Esophagus squamous epithelium (tissue), 5 donors: ENCODE data around the gene AARSD1. TPM values are rescaled to one million over a fixed set of nuclear protein-coding genes. Genes with fewer than 3 reads are reported as not detected.
"Not testable (repeated sequence)": the region's sequence is repeated elsewhere in the genome, so short reads cannot be mapped to it uniquely, and the experiment has no call there.

Experiments used
- DNase-seq: peaks from one replicate; lab custom pipeline; 2025; lab: John Stamatoyannopoulos, UW
- H3K27ac ChIP-seq, 4 donors: fragments of 200-600 bp; sonication (generic); one replicate each; pipeline ENCODE4 v1.5.1; 2016 to 2019; ENCODE audit warnings: mild to moderate bottlenecking in 1 of 4
- H3K27me3 ChIP-seq, 4 donors: fragments of 200-600 bp; sonication (generic); 1 replicate in 3 of 4; 2 replicates in 1 of 4; pipeline versions ENCODE4 v1.5.1 to v1.6.0; 2017 to 2021; ENCODE audit warnings: antibody characterized with exemption in 1 of 4
- H3K36me3 ChIP-seq, 3 donors: fragments of 200-600 bp; sonication (generic); one replicate each; pipeline ENCODE4 v1.5.1; 2016 to 2019
- H3K4me1 ChIP-seq, 3 donors: fragments of 200-600 bp; sonication (generic); one replicate each; pipeline ENCODE4 v1.5.1; 2017 to 2019
- H3K4me3 ChIP-seq, 4 donors: fragments of 200-600 bp; sonication (generic); 1 replicate in 3 of 4; 2 replicates in 1 of 4; pipeline ENCODE4 v1.5.1; 2016 to 2019; ENCODE audit warnings: mild to moderate bottlenecking in 2 of 4, moderate library complexity in 1 of 4
- H3K9me3 ChIP-seq, 3 donors: fragments of 200-600 bp; sonication (generic); one replicate each; pipeline ENCODE4 v1.5.1; 2016 to 2019
- CTCF ChIP-seq, 6 experiments: fragments of 450-650 bp in 4 of 6; fragments of 200-600 bp in 2 of 6; sonication (generic) in 2 of 6; IDR thresholded peaks; one replicate each; pipeline ENCODE4 v1.5.1; 2016 to 2019; ENCODE audit warnings: antibody characterized with exemption in 6 of 6, mild to moderate bottlenecking in 4 of 6, moderate library complexity in 4 of 6
- POLR2A ChIP-seq, 4 donors: fragments of 450-650 bp; IDR thresholded peaks; one replicate each; pipeline ENCODE4 v1.6.1; 2017; ENCODE audit warnings: antibody characterized with exemption in 4 of 4, mild to moderate bottlenecking in 4 of 4, moderate library complexity in 3 of 4
- WGBS, 2 donors: methylation state at CpG; one replicate each; pipeline ENCODE4 v1.1.5; 2018; 5-methylcytosine and 5-hydroxymethylcytosine counted together
- intact Hi-C: fragments of 100-400 bp; cut with DNase I; formaldehyde crosslinking; loops from one replicate; pipeline ENCODE4 v1.15.0; 2022
- total RNA-seq, 4 donors: library from RNA; depleted of rRNA; stranded (reverse); fragments of >200 nt; gene quantifications; one replicate each; pipeline ENCODE4 v1.1.0, GENCODE V29; 2016
- donor health status: DM: yes; HTN: yes; CAD: no.

Gene AARSD1
- total RNA-seq, 4 donors from 2014 or later: 14.2 to 25.9 (median 22.6) TPM

- WGBS, 2 donors: 0% methylated on average over 24 of the region's 49 CpGs
Observed at GRCh38 chr17:42997984-42998938, 34.0 kb upstream of the AARSD1 start, which contains the start of gene RPL27. RPL27 (plus strand) TSS chr17:42998419; CDS start chr17:42998751, 332 bp downstream.

GRCh38 chr17:42997390-42997983 is 33.2 kb upstream of the AARSD1 start:
- H3K4me3 ChIP-seq: peak overlapping the region in 3 of 4 donors; percentile 69 to 95 (median 81)
- H3K9me3 ChIP-seq: no peaks in the 10 kb centered on the region
- no peak for DNase-seq
- TF ChIP-seq POLR2A (IDR thresholded peaks at IDR 0.05) (no peak), CTCF (IDR thresholded peaks at IDR 0.05) (no peak)
- peaks cover 9 to 55% (median 20%) of the 10 kb centered on the region in 3 donors for H3K36me3 ChIP-seq
- H3K27me3 ChIP-seq: no peaks in the 10 kb centered on the region
- peaks cover 20 to 45% (median 36%) of the 10 kb centered on the region in 3 donors for H3K4me1 ChIP-seq
- H3K27ac ChIP-seq: peak overlapping the region; percentile 69 to 95 (median 88)
- 13 to 20% methylated on average over 5 of the region's 5 CpGs for WGBS, 2 donors
- intact Hi-C loops: no loop called here

More at GRCh38 chr17:42997984-42998938, 34.0 kb upstream of the AARSD1 start, which contains the start of gene RPL27:
- H3K27ac ChIP-seq: peak within 1 kb of the TSS; percentile 86 to 98 (median 96)
- TF ChIP-seq CTCF (IDR thresholded peaks at IDR 0.05): peak; percentile 88 to 98 (median 96)
- TF ChIP-seq POLR2A (IDR thresholded peaks at IDR 0.05): peak in 3 of 4 donors; percentile 80 to 87 (median 85)
- no peaks in the 10 kb centered on the region for H3K9me3 ChIP-seq
- peaks cover 10 to 55% (median 25%) of the 10 kb centered on the region in 3 donors for H3K36me3 ChIP-seq
- intact Hi-C loops: no loop called here
- H3K27me3 ChIP-seq: no peaks in the 10 kb centered on the region
- DNase-seq: peak; percentile 97
- peaks cover 20 to 52% (median 36%) of the 10 kb centered on the region in 3 donors for H3K4me1 ChIP-seq
- peak within 1 kb of the TSS; percentile 53 to 95 (median 75) for H3K4me3 ChIP-seq

- H3K27me3 ChIP-seq, H3K9me3 ChIP-seq, H3K27ac ChIP-seq, intact Hi-C loops, DNase-seq, H3K4me3 ChIP-seq: not testable (repeated sequence)
- WGBS, 2 donors: 79 to 83% methylated on average over 10 of the region's 10 CpGs
- Histone ChIP-seq H3K36me3 (peaks cover 25 to 58% (median 34%) of the 10 kb centered on the region in 3 donors), H3K4me1 (peaks cover 6 to 10% (median 8%) of the 10 kb centered on the region in 3 donors)
Observed at GRCh38 chr17:42993913-42994312, 29.7 kb upstream of the AARSD1 start.

DNA sequence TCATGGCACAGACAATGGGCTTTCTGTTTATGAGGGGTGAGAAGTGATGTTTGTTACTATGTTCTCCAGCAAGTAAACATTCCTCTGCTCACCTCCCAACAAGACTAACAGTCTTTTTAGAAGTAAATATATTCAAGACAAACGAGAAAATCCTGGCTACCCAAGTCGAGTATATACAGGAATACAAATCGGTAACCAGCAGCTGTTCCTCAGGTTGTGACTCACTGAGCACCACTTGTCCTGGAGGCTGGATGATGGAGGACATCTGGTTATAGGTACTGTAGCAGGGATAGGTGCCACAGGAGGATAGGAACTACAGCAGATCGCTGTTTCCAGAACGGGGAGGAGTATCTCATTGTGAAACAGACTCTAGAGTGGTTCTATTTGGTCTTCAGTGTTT is 28.6 kb upstream of the AARSD1 start:
- WGBS, 2 donors: 71 to 77% methylated on average over 4 to 5 of the region's 5 CpGs
- DNase-seq: no peak
- peaks cover 4 to 7% (median 6%) of the 10 kb centered on the region in 3 donors for H3K4me1 ChIP-seq
- no peak for TF ChIP-seq POLR2A (IDR thresholded peaks at IDR 0.05)
- no peak for TF ChIP-seq CTCF (IDR thresholded peaks at IDR 0.05)
- H3K36me3 ChIP-seq: peaks cover 30 to 69% (median 39%) of the 10 kb centered on the region in 3 donors
- intact Hi-C loops: no loop called here
- H3K4me3 ChIP-seq: no peak overlapping the region
- H3K27me3 ChIP-seq: no peaks in the 10 kb centered on the region
- H3K9me3 ChIP-seq: no peaks in the 10 kb centered on the region
- H3K27ac ChIP-seq: no peak overlapping the region

DNA sequence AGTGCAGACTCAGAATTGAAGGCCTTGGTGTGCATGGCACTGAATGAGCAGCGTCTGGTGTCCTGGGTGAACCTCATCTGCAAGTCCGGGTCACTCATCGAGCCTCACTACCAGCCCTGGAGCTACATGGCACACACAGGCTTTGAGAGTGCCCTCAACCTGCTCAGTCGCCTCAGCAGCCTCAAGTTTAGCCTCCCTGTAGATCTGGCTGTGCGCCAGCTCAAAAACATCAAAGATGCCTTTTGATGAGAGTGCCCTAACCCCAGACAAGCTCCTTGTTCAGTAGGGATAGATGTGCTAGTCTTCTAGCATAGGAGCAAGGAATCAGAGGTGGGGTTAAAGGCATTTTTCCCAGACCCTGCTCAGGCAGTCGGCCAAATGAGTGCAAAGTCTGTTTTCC is 27.2 kb upstream of the AARSD1 start:
- H3K27ac ChIP-seq: no peak overlapping the region
- DNase-seq: no peak
- H3K36me3 ChIP-seq: peaks cover 30 to 83% (median 46%) of the 10 kb centered on the region in 3 donors
- H3K4me3 ChIP-seq: no peak overlapping the region
- TF ChIP-seq POLR2A (IDR thresholded peaks at IDR 0.05) (no peak), CTCF (IDR thresholded peaks at IDR 0.05) (no peak)
- 95 to 100% methylated on average over 1 to 6 of the region's 6 CpGs for WGBS, 2 donors
- H3K9me3 ChIP-seq: no peaks in the 10 kb centered on the region
- H3K4me1 ChIP-seq: no peaks in the 10 kb centered on the region
- H3K27me3 ChIP-seq: no peaks in the 10 kb centered on the region
- intact Hi-C loops: no loop called here
